ENCODE measurements around the gene ITGAE. TPM values are rescaled to one million over a fixed set of nuclear protein-coding genes. Genes with fewer than 3 reads are reported as not detected.
"Not testable (repeated sequence)": the region's sequence is repeated elsewhere in the genome, so short reads cannot be mapped to it uniquely, and the experiment has no call there.

ITGAE gene
- total RNA-seq, 1 donor from 2014 or later, result 24.5 TPM

DNA sequence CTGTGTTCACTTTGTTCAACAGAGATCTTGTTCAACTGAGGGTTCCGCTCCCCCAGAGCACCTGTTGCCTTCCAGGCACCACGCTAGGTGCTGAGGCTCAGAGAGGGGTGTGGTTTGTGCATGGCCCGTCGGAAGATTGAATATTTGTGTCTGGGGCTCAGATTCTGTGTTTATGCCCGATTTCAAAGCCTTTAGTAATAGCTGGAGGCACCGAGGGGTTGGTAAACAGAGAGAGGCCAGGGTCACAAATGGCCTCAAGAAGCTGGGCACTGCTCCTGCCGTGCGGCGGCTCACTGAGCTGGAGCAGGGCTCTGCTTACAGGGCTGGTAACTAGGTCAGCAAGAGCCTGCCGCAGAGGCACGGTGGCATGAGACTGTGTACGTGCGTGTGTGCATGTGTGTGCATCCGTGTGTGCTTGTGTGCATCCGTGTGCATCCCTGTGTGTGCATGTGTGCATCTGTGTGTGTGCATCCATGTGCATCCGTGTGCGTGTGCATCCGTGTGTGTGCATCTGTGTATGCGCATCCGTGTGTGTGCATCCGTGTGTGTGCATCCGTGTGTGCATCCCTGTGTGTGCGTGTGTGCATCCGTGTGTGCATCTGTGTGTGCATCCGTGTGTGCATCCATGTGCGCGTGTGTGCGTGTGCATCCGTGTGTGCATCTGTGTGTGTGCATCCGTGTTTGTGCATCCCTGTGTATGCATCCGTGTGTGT lies 5.4 kb downstream of the ITGAE start:
- H3K27me3 Mint-ChIP-seq (ENCODE audit: unreplicated experiment), result no peaks in the 10 kb centered on the region
- no peak for TF ChIP-seq CTCF (IDR thresholded peaks at IDR 0.05)
- no peak overlapping the region for H3K4me3 Mint-ChIP-seq (ENCODE audit: unreplicated experiment)
- peaks cover 13% of the 10 kb centered on the region for H3K4me1 Mint-ChIP-seq (ENCODE audit: unreplicated experiment)
- H3K9me3 Mint-ChIP-seq (ENCODE audit: unreplicated experiment), result no peaks in the 10 kb centered on the region
- no peak for DNase-seq (ENCODE audit: extremely low spot score, unreplicated experiment)
- no peak overlapping the region for H3K27ac Mint-ChIP-seq (ENCODE audit: unreplicated experiment)
- H3K36me3 Mint-ChIP-seq (ENCODE audit: unreplicated experiment), result no peaks in the 10 kb centered on the region

DNA sequence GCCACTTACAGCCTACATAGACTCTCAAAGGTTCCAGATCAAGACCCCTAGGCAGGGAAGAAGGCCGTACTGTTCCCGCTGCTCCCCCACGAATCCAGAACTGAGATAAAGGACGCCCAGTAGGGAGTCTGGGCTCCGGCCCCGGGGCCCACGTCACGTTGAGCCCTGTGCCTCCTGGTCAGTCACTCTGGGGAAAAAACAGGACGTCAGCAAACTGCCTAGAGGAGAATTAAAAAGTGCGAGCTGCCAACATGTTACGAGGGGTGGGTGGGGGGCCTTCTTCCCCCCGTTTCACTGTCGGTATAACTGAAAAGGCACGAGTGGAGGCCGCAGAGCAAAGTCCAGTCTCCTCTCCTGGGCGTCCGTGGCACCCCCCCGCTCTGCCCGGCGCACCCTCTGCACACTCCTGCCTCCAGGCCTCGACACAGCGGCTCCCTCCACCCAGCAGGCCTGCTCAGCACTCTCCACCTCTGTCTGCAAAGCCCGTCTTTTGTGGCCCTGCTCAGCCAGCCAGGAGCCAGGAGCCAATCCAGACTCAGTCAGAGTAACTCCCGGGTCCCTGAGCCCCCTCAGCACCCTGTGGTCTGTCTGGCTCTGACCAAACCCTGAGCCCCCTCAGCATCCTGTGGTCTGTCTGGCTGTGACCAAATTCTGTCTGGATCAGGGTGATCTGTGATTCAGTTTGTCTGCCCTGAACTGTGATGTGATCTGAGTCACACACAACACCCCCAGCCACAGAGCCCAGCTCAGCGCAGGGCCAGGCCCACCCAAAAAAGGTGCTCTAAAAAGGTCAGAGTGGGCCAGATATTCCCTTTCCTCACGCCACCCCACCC lies 6.2 kb downstream of the ITGAE start:
- no peaks in the 10 kb centered on the region for H3K36me3 Mint-ChIP-seq (ENCODE audit: unreplicated experiment)

DNA sequence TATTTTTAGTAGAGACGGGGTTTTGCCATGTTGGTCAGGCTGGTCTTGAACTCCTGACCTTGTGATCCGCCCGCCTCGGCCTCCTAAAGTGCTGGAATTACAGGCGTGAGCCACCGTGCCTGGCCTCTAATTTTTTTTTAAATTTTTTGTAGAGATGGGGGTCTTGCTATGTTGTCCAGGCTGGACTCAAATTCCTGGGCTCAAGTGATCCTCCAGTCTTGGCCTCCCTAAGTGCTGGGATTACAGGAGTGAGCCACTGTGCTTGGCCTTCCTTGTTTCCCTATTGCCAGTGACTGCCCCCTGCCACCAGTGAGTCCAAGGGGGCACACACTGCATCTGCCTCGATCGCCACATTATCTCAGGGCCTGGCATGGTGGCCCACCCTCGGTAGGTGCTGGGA lies 6.8 kb downstream of the ITGAE start:
- not testable (repeated sequence) for H3K4me3 Mint-ChIP-seq (ENCODE audit: unreplicated experiment); H3K9me3 Mint-ChIP-seq (ENCODE audit: unreplicated experiment); H3K36me3 Mint-ChIP-seq (ENCODE audit: unreplicated experiment); DNase-seq (ENCODE audit: extremely low spot score, unreplicated experiment); H3K27me3 Mint-ChIP-seq (ENCODE audit: unreplicated experiment); H3K27ac Mint-ChIP-seq (ENCODE audit: unreplicated experiment)
- peaks cover 12% of the 10 kb centered on the region for H3K4me1 Mint-ChIP-seq (ENCODE audit: unreplicated experiment)

More for the DNA sequence above, 6.2 kb downstream of the ITGAE start:
- Mint-ChIP-seq H3K9me3 (ENCODE audit: unreplicated experiment) (no peaks in the 10 kb centered on the region), H3K4me3 (ENCODE audit: unreplicated experiment) (no peak overlapping the region), H3K27ac (ENCODE audit: unreplicated experiment) (no peak overlapping the region), H3K27me3 (ENCODE audit: unreplicated experiment) (no peaks in the 10 kb centered on the region), H3K4me1 (ENCODE audit: unreplicated experiment) (peaks cover 12% of the 10 kb centered on the region)
- no peak for TF ChIP-seq CTCF (IDR thresholded peaks at IDR 0.05)
- DNase-seq (ENCODE audit: extremely low spot score, unreplicated experiment), result no peak

DNA sequence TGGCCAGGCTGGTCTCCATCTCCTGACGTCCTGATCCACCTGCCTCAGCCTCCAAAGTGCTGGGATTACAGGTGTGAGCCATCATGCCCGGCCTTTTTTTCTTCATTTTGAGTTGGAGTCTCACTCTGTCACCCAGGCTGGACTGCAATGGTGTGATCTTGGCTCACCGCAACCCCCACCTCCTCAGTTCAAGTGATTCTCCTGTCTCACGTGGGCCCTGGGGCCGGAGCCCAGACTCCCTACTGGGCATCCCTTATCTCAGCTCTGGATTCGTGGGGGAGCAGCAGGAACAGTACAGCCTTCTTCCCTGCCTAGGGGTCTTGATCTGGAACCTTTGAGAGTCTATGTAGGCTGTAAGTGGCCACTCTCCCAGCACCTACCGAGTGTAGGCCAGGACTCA lies 7.7 kb downstream of the ITGAE start:
- not testable (repeated sequence) for H3K36me3 Mint-ChIP-seq (ENCODE audit: unreplicated experiment); H3K4me3 Mint-ChIP-seq (ENCODE audit: unreplicated experiment); H3K27me3 Mint-ChIP-seq (ENCODE audit: unreplicated experiment); H3K9me3 Mint-ChIP-seq (ENCODE audit: unreplicated experiment); H3K27ac Mint-ChIP-seq (ENCODE audit: unreplicated experiment); DNase-seq (ENCODE audit: extremely low spot score, unreplicated experiment)
- H3K4me1 Mint-ChIP-seq (ENCODE audit: unreplicated experiment), result peaks cover 12% of the 10 kb centered on the region

- Mint-ChIP-seq H3K4me3 (ENCODE audit: unreplicated experiment) (no peak overlapping the region), H3K9me3 (ENCODE audit: unreplicated experiment) (no peaks in the 10 kb centered on the region), H3K4me1 (ENCODE audit: unreplicated experiment) (peaks cover 12% of the 10 kb centered on the region), H3K27me3 (ENCODE audit: unreplicated experiment) (no peaks in the 10 kb centered on the region), H3K36me3 (ENCODE audit: unreplicated experiment) (no peaks in the 10 kb centered on the region), H3K27ac (ENCODE audit: unreplicated experiment) (no peak overlapping the region)
- TF ChIP-seq CTCF (IDR thresholded peaks at IDR 0.05), result no peak
- no peak for DNase-seq (ENCODE audit: extremely low spot score, unreplicated experiment)
Observed at GRCh38 chr17:3792481-3792880, 8.5 kb downstream of the ITGAE start.

DNA sequence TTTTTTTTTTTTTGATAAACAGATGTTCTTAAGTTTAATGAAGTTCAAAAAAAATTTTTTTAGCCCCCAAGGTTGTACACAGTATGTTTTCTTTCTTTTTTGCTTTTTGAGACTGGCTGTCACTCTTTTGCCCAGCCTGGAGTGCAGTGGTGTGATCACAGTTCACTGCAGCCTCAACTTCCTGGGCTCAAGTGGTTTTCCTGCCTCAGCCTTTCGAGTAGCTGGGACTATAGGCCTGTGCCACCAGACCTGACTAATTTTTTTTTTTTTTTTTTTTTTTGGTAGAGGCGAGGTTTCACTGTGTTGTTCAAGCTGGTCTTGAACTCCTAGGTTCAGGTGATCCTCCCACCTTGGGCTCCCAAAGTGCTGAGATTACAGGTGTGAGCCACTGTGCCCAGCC lies 12.8 kb downstream of the ITGAE start:
- DNase-seq (ENCODE audit: extremely low spot score, unreplicated experiment), result no peak
- Mint-ChIP-seq H3K27ac (ENCODE audit: unreplicated experiment) (no peak overlapping the region), H3K27me3 (ENCODE audit: unreplicated experiment) (peaks cover 3% of the 10 kb centered on the region), H3K4me1 (ENCODE audit: unreplicated experiment) (peaks cover 4% of the 10 kb centered on the region), H3K9me3 (ENCODE audit: unreplicated experiment) (no peaks in the 10 kb centered on the region), H3K36me3 (ENCODE audit: unreplicated experiment) (no peaks in the 10 kb centered on the region), H3K4me3 (ENCODE audit: unreplicated experiment) (no peak overlapping the region)
- TF ChIP-seq CTCF (IDR thresholded peaks at IDR 0.05), result no peak

GRCh38 chr17:3785323-3785722 lies 15.7 kb downstream of the ITGAE start:
- not testable (repeated sequence) for H3K4me3 Mint-ChIP-seq (ENCODE audit: unreplicated experiment); H3K9me3 Mint-ChIP-seq (ENCODE audit: unreplicated experiment); H3K36me3 Mint-ChIP-seq (ENCODE audit: unreplicated experiment); H3K27ac Mint-ChIP-seq (ENCODE audit: unreplicated experiment); H3K4me1 Mint-ChIP-seq (ENCODE audit: unreplicated experiment); DNase-seq (ENCODE audit: extremely low spot score, unreplicated experiment); H3K27me3 Mint-ChIP-seq (ENCODE audit: unreplicated experiment)

Measured in osteocyte (in vitro differentiated cells).